GM12801 (cell line): ENCODE measurements around the gene SMYD1.

Source experiments
- TF ChIP-seq, protein P1 (sequence below): IDR thresholded peaks from one replicate; pipeline ENCODE4 v1.5.1; 2011; ENCODE audit warnings: control low read depth; ENCODE audit not compliant: insufficient read length; ENCODE audit errors: extremely low read depth

Gene SMYD1

DNA sequence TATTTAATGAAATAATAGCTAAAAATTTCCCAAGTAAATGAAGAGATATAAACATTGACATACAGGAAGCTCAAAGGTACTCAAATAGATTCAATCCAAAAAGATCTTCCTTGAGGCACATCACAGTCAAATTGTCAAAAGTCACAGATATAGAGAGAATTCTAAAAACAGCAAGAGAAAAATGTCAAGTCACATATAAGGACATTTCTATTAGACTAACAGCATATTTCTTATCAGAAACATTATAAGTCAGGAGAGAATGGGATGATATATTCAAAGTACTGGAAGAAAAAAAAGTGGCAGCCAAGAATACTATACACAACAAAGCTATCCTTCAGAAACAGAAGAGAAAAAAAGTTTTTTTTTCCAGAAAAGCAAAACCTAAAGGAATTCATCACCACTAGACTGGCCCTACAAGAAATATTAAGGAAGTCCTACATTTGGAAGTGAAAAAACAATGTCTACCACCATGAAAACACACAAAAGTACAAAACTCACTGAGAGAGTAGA, 81.4 kb downstream of the SMYD1 start:
- TF ChIP-seq, protein P1, sequence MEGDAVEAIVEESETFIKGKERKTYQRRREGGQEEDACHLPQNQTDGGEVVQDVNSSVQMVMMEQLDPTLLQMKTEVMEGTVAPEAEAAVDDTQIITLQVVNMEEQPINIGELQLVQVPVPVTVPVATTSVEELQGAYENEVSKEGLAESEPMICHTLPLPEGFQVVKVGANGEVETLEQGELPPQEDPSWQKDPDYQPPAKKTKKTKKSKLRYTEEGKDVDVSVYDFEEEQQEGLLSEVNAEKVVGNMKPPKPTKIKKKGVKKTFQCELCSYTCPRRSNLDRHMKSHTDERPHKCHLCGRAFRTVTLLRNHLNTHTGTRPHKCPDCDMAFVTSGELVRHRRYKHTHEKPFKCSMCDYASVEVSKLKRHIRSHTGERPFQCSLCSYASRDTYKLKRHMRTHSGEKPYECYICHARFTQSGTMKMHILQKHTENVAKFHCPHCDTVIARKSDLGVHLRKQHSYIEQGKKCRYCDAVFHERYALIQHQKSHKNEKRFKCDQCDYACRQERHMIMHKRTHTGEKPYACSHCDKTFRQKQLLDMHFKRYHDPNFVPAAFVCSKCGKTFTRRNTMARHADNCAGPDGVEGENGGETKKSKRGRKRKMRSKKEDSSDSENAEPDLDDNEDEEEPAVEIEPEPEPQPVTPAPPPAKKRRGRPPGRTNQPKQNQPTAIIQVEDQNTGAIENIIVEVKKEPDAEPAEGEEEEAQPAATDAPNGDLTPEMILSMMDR, result no peak

DNA sequence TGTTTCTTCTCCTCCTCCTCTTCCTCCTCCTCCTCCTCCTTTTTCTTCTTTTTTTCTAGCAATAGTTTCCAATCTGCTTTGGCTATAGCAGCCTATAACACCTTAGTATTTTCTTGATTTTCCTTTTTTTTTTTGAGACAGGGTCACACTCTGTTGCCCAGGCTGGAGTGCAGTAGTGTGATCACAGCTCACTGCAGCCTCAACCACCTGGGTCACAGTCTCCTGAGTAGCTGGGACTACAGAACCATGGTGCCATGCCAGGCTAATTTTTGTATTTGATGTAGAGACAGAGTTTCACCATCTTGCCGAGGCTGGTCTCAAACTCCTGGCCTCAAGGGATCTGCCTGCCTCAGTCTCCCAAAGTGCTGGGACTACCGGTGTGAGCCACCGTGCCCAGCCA, 91.9 kb downstream of the SMYD1 start:
- TF ChIP-seq, protein P1, result no peak

DNA sequence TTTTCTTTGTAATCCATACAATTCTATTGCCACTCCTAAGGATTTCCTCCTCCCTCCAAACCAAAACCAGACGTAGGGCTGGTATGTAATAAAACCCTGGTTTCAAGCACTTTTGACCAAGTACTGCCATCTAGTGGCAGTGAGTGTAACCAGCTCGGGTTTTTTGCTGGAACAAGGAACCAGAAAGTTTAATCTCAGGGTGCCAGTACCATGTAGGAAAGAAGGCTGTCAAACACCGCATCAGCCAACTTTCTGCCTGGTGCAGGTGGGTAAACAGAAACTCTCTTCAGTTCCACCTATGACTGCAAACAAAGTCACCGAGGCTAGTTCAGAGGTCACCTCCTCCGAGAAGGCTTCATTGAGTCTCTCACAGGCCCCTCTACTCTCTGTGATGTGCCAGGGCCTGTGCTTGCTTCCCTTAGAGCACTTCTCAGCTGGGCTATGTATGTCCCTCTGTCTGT, 92.4 kb downstream of the SMYD1 start:
- TF ChIP-seq, protein P1, result no peak

DNA sequence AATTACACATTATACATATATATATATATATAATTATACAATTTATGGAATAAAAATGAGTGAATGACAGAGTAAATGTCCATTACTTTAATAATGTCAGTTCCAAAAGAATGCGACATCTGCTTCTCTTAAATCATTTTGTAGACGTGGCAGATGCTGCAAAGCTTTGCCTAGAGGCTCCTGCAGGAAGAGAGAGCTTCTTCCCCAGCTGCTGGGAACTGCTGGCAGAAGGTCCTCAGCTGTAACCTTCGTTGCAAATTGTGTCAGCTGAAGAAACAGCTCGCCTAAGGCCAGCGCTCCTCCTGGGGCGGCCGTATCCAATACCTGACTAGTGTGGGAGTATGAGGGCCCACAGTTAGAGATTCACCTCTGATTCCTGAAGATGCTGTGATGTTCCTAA, 92.9 kb downstream of the SMYD1 start:
- TF ChIP-seq, protein P1, result no peak

DNA sequence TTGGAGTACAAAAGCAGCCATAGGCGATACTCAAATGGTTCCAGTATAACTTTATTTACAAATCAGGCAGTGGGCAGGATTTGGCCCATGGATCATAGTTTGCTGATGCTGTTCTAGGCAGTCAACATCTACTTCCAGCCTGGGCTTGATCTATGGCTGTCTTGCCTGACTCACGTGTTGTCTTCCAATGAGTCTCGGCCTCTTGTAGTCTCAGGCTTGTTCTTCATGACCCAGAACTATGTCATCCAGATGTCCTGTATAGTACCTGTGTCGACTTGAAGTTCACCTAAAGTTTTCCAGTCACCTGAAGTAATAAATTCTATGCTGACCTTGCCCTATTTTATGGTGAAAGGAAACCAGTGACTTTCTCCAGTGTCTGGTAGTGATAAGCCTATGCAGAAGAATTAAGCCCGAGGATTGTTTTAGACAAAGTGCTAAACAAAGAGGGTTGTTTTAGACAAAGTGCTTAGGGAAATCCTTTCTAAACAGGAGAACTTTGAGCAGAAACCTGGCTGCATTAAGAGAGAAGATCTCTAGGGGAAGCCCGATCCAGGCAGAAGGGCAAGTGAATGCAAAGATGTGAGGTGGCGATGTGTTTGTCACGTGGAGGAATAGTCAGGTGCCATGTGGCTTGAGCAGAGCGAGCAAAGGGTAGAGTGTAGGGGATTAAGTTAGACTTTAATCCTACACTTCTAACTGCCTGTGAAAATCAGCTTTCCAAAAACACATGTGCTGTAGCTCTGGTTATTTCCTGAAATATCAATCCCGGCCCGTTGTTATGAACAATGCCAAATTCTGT, 94.0 kb downstream of the SMYD1 start:
- TF ChIP-seq, protein P1, result no peak
